Left lung (tissue), 10 donors: Measurements from ENCODE around the gene RNASE4. TPM values are rescaled to one million over a fixed set of nuclear protein-coding genes. Genes with fewer than 3 reads are reported as not detected.

Experiments used
- ATAC-seq: fragments of 200-7000 bp; cut with Tn5 transposase; one replicate; pipeline ENCODE4 v1.9.1; 2020; ENCODE audit warnings: moderate library complexity
- DNase-seq, 4 donors: peaks; one replicate each; pipeline ENCODE4 v3.0.0-alpha.2; 2013 to 2020
- H3K27ac ChIP-seq, 2 donors: fragments of 200-600 bp; sonication (generic) in 1 of 2; one replicate each; pipeline versions ENCODE4 v1.5.0 to v1.8.0; 2020 to 2021
- H3K27me3 ChIP-seq, 2 donors: fragments of 200-600 bp; sonication (generic) in 1 of 2; one replicate each; pipeline versions ENCODE4 v1.5.0 to v1.8.0; 2020 to 2021
- H3K36me3 ChIP-seq, 2 donors: fragments of 200-600 bp; sonication (generic) in 1 of 2; one replicate each; pipeline versions ENCODE4 v1.5.0 to v1.8.0; 2020 to 2021
- H3K4me1 ChIP-seq, 2 donors: fragments of 200-600 bp; one replicate each; pipeline ENCODE4 v1.8.0; 2021
- H3K4me3 ChIP-seq, 2 donors: fragments of 200-600 bp; sonication (generic) in 1 of 2; one replicate each; pipeline versions ENCODE4 v1.5.0 to v1.8.0; 2020 to 2021; ENCODE audit warnings: mild to moderate bottlenecking in 1 of 2
- H3K9me3 ChIP-seq, 2 donors: fragments of 200-600 bp; sonication (generic) in 1 of 2; one replicate each; pipeline versions ENCODE4 v1.5.0 to v1.8.0; 2020 to 2021
- CTCF ChIP-seq, 2 donors: fragments of 200-600 bp; sonication (generic) in 1 of 2; IDR thresholded peaks; one replicate each; pipeline versions ENCODE4 v1.5.0 to v1.8.0; 2021; ENCODE audit warnings: antibody characterized with exemption in 2 of 2
- intact Hi-C, 2 donors: fragments of 100-400 bp; cut with DNase I; formaldehyde crosslinking; loops; one replicate each; pipeline versions ENCODE4 v1.11.2 to v1.14.2; 2022
- polyA plus RNA-seq, 6 donors: library from polyadenylated mRNA; unstranded; fragments of 120-200 nt; gene quantifications; one replicate each; pipeline ENCODE4 v1.2.1, GENCODE V29; 2013; ENCODE audit not compliant: insufficient read length in 6 of 6
- total RNA-seq, 2 donors: library from RNA; stranded (reverse); fragmentation: NEBNext Ultra II Directional; extraction: Animal tissue kit (Norgen Biotek cat#: 25700); gene quantifications; one replicate each; pipeline ENCODE4 v1.2.1, GENCODE V29; 2021
- donor health status: DM: no; HTN: yes; CAD: no.
- donor health status: DM: no; HTN: no; CAD: no.

RNASE4 gene
- total and polyA plus RNA-seq, 8 donors, result 5.1 to 18.5 (median 6.7) TPM

- ATAC-seq (peak; percentile 97), DNase-seq (peak in 2 of 4 donors; percentile 64 to 80)
- TF ChIP-seq CTCF (IDR thresholded peaks at IDR 0.05), result peak; percentile 72 to 88
- Histone ChIP-seq H3K27me3 (no peaks in the 10 kb centered on the region), H3K4me1 (peaks cover 11 to 14% of the 10 kb centered on the region in 2 donors), H3K9me3 (no peaks in the 10 kb centered on the region), H3K36me3 (no peaks in the 10 kb centered on the region), H3K27ac (no peak overlapping the region), H3K4me3 (no peak overlapping the region)
- intact Hi-C loops, result no loop called here
These were observed 6.7 kb downstream of the RNASE4 start for GRCh38 chr14:20690848-20691640.

GRCh38 chr14:20692116-20692751 is 7.9 kb downstream of the RNASE4 start:
- Histone ChIP-seq H3K4me3 (no peak overlapping the region), H3K27ac (no peak overlapping the region), H3K9me3 (no peaks in the 10 kb centered on the region), H3K36me3 (no peaks in the 10 kb centered on the region), H3K4me1 (peaks cover 0 to 3% of the 10 kb centered on the region in 2 donors), H3K27me3 (no peaks in the 10 kb centered on the region)
- DNase-seq (no peak), ATAC-seq (no peak)
- no peak for TF ChIP-seq CTCF (IDR thresholded peaks at IDR 0.05)
- intact Hi-C loops, result no loop called here

- H3K36me3 ChIP-seq, result no peaks in the 10 kb centered on the region
- no peak overlapping the region for H3K4me3 ChIP-seq
- H3K4me1 ChIP-seq, result peaks cover 0 to 11% of the 10 kb centered on the region in 2 donors
- no peak overlapping the region for H3K27ac ChIP-seq
- intact Hi-C loops, result loop anchor here in 1 of 2 donors (5.0 kb wide), 1 partner anchor 161 kb away; no protein-coding TSS in a partner anchor
- ATAC-seq, result no peak
- no peaks in the 10 kb centered on the region for H3K27me3 ChIP-seq
- H3K9me3 ChIP-seq, result no peaks in the 10 kb centered on the region
- no peak for TF ChIP-seq CTCF (IDR thresholded peaks at IDR 0.05)
- DNase-seq, result no peak
These were observed 12.4 kb downstream of the RNASE4 start for GRCh38 chr14:20696764-20697163.

- intact Hi-C loops, result loop anchor here in 1 of 2 donors (5.0 kb wide), 1 partner anchor 160 kb away; no protein-coding TSS in a partner anchor
- peak in 3 of 4 donors; percentile 49 to 79 (median 60) for DNase-seq
- Histone ChIP-seq H3K4me1 (peaks cover 0 to 11% of the 10 kb centered on the region in 2 donors), H3K9me3 (no peaks in the 10 kb centered on the region), H3K27ac (no peak overlapping the region), H3K27me3 (no peaks in the 10 kb centered on the region), H3K4me3 (no peak overlapping the region), H3K36me3 (no peaks in the 10 kb centered on the region)
- ATAC-seq, result peak; percentile 98
- TF ChIP-seq CTCF (IDR thresholded peaks at IDR 0.05), result peak; percentile 68 to 81
These were observed 13.1 kb downstream of the RNASE4 start for GRCh38 chr14:20697273-20698017.

- ATAC-seq (no peak), DNase-seq (no peak)
- Histone ChIP-seq H3K27me3 (no peaks in the 10 kb centered on the region), H3K36me3 (no peaks in the 10 kb centered on the region), H3K9me3 (no peaks in the 10 kb centered on the region), H3K27ac (no peak overlapping the region), H3K4me1 (peaks cover 0 to 11% of the 10 kb centered on the region in 2 donors), H3K4me3 (no peak overlapping the region)
- TF ChIP-seq CTCF (IDR thresholded peaks at IDR 0.05), result no peak
- intact Hi-C loops, result loop anchor here in 1 of 2 donors (5.0 kb wide), 1 partner anchor 159 kb away; no protein-coding TSS in a partner anchor
These were observed 13.6 kb downstream of the RNASE4 start for GRCh38 chr14:20698018-20698329.
